ENCODE data around the gene FAM83D.

GRCh38 chr20:38889792-38890496 is 36.3 kb upstream of the FAM83D start:
- TF ChIP-seq POLR2A (IDR thresholded peaks at IDR 0.05), result no peak
- TF ChIP-seq, protein P1, sequence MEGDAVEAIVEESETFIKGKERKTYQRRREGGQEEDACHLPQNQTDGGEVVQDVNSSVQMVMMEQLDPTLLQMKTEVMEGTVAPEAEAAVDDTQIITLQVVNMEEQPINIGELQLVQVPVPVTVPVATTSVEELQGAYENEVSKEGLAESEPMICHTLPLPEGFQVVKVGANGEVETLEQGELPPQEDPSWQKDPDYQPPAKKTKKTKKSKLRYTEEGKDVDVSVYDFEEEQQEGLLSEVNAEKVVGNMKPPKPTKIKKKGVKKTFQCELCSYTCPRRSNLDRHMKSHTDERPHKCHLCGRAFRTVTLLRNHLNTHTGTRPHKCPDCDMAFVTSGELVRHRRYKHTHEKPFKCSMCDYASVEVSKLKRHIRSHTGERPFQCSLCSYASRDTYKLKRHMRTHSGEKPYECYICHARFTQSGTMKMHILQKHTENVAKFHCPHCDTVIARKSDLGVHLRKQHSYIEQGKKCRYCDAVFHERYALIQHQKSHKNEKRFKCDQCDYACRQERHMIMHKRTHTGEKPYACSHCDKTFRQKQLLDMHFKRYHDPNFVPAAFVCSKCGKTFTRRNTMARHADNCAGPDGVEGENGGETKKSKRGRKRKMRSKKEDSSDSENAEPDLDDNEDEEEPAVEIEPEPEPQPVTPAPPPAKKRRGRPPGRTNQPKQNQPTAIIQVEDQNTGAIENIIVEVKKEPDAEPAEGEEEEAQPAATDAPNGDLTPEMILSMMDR (IDR thresholded peaks at IDR 0.05), result no peak
- TF ChIP-seq POLR2AphosphoS5 (IDR thresholded peaks at IDR 0.05), result no peak

Data from breast epithelium (tissue), 3 donors.